ENCODE results near the gene PARS2. TPM values are rescaled to one million over a fixed set of nuclear protein-coding genes. Genes with fewer than 3 reads are reported as not detected.

The PARS2 gene
- total and polyA plus RNA-seq, 4 donors: 2.1 to 4.1 (median 3.3) TPM

DNA sequence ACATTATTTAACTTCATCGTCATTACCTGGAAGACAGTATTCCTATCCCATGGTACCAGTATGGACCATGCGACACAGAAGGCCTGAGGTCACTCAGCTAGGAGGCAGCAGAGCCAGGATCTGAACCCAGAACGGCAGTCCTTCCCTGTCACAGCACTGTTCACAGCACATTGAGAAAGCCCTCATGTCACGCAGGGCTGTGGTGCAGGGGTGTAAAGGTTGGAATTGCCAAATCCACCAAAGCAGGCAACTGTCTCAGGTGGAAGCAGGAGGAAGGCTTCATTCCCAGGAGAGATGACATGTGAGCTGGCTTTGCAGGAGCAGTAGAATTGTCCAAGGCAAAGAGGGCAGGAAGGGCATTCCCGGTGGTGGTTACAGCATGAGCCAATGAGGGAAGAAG, 46.7 kb upstream of the PARS2 start:
- no peaks in the 10 kb centered on the region for H3K27me3 ChIP-seq (ENCODE audit: control insufficient read depth in 4 of 4, insufficient read depth in 4 of 4, low read length in 3 of 4)
- TF ChIP-seq HNF4A (conservative IDR thresholded peaks at IDR 0.05) (peak; percentile 44 to 45), FOXA1 (IDR thresholded peaks at IDR 0.05) (no peak)
- no peak overlapping the region for H3K4me3 ChIP-seq (ENCODE audit: low read depth in 1 of 3, low read length in 3 of 3)
- WGBS: 54% methylated on average over 5 of the region's 5 CpGs
- no peak overlapping the region for H3K27ac ChIP-seq (ENCODE audit: low read depth in 1 of 2, low read length in 2 of 2)
- no peak for DNase-seq (ENCODE audit: low spot score)
- no peak overlapping the region for H3K9ac ChIP-seq (ENCODE audit: low read depth in 1 of 2, low read length in 2 of 2)
- H3K9me3 ChIP-seq (ENCODE audit: control insufficient read depth in 4 of 4, low read length in 3 of 4): no peaks in the 10 kb centered on the region
- H3K4me1 ChIP-seq (ENCODE audit: control insufficient read depth in 4 of 4, insufficient read depth in 4 of 4, low read length in 3 of 4): peaks cover 0 to 32% (median 22%) of the 10 kb centered on the region in 4 donors
- no peaks in the 10 kb centered on the region for H3K36me3 ChIP-seq (ENCODE audit: control insufficient read depth in 4 of 4, insufficient read depth in 3 of 4, low read depth in 1 of 4, low read length in 3 of 4)

DNA sequence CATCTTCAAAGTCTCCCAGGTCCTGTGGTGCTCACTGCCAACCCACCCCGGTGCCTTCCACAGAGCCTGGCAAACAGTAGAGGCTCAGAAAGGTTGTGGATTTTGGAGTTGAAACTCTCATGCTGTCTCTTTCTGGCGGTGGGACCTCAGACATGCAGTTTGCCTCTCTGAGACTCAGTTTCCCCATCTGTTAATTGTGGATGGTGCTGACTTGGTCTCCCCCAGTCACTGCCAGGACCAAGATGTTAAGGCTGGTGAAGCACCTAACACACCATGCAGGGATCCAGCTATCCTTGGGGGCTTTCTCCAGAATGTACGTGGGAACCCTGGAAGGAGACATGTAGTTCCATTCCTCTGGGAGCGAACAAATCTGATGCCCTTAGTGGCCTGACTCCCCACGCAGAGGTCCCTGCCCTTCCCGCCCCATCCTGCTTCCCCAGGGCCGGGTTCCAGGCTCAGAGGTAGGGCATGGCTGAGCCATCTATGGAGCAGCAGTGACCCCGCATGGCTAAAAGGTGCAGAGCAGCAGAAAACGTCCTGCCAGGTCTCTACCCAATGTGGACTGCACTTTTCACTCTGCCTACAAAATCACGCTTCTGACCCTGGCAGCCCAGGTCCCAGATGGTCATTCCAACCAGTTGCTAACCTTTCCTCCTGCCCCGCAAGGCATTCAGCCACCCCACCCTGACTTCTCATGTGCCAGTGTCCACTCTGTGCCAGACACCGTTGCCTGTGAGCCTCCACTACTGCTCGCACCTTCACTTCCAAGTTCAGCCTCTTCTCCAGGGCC, 46.0 kb upstream of the PARS2 start:
- DNase-seq (ENCODE audit: low spot score): peak; percentile 72
- Histone ChIP-seq H3K9me3 (ENCODE audit: control insufficient read depth in 4 of 4, low read length in 3 of 4) (no peaks in the 10 kb centered on the region), H3K27ac (ENCODE audit: low read depth in 1 of 2, low read length in 2 of 2) (no peak overlapping the region), H3K27me3 (ENCODE audit: control insufficient read depth in 4 of 4, insufficient read depth in 4 of 4, low read length in 3 of 4) (no peaks in the 10 kb centered on the region), H3K4me1 (ENCODE audit: control insufficient read depth in 4 of 4, insufficient read depth in 4 of 4, low read length in 3 of 4) (peaks cover 1 to 32% (median 22%) of the 10 kb centered on the region in 4 donors), H3K9ac (ENCODE audit: low read depth in 1 of 2, low read length in 2 of 2) (no peak overlapping the region), H3K4me3 (ENCODE audit: low read depth in 1 of 3, low read length in 3 of 3) (no peak overlapping the region), H3K36me3 (ENCODE audit: control insufficient read depth in 4 of 4, insufficient read depth in 3 of 4, low read depth in 1 of 4, low read length in 3 of 4) (no peaks in the 10 kb centered on the region)
- WGBS: 30% methylated on average over 13 of the region's 13 CpGs
- TF ChIP-seq FOXA2 (IDR thresholded peaks at IDR 0.05) (no peak), RAD21 (IDR thresholded peaks at IDR 0.05) (peak; percentile 97 to 98), SP1 (IDR thresholded peaks at IDR 0.05) (no peak), NR2F2 (IDR thresholded peaks at IDR 0.05) (no peak), HNF4A (conservative IDR thresholded peaks at IDR 0.05) (peak; percentile 12 to 23), GABPA (IDR thresholded peaks at IDR 0.05 in 1 of 2, conservative IDR thresholded peaks at IDR 0.05 in 1 of 2) (no peak), RXRA (IDR thresholded peaks at IDR 0.05) (peak in 1 of 2 donors; percentile 44)
- TF ChIP-seq, protein P1, sequence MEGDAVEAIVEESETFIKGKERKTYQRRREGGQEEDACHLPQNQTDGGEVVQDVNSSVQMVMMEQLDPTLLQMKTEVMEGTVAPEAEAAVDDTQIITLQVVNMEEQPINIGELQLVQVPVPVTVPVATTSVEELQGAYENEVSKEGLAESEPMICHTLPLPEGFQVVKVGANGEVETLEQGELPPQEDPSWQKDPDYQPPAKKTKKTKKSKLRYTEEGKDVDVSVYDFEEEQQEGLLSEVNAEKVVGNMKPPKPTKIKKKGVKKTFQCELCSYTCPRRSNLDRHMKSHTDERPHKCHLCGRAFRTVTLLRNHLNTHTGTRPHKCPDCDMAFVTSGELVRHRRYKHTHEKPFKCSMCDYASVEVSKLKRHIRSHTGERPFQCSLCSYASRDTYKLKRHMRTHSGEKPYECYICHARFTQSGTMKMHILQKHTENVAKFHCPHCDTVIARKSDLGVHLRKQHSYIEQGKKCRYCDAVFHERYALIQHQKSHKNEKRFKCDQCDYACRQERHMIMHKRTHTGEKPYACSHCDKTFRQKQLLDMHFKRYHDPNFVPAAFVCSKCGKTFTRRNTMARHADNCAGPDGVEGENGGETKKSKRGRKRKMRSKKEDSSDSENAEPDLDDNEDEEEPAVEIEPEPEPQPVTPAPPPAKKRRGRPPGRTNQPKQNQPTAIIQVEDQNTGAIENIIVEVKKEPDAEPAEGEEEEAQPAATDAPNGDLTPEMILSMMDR (IDR thresholded peaks at IDR 0.05; ENCODE audit: low read depth, low read length, missing input control): peak; percentile 96

DNA sequence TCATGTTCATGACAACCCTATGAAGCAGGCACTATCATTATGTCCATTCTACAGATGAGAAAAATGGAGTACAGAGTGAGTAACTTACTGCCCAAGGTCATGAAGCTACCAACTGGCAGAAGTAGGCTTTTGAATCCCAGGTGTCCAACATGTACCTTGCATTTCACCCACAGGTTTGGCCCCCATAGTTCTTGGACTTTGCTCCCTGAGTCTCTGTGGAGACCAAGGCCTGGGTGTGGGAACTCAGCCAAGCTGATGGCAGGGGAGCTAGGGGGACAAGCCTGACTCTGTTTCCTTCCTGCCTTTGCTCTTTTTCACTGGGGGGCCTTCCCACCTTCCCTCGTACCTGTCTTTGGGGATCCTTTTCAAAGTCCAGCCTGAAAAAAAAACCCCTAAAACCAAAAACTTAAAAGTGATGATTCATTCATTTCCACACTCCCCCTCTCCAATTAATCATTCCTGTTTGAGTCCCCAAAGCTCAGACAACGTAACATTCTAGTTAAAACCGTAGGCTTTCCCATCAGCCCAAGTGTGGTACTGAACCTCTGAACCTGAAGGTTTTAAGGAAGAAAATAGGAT, 45.3 kb upstream of the PARS2 start:
- no peak for DNase-seq (ENCODE audit: low spot score)
- Histone ChIP-seq H3K27me3 (ENCODE audit: control insufficient read depth in 4 of 4, insufficient read depth in 4 of 4, low read length in 3 of 4) (no peaks in the 10 kb centered on the region), H3K4me3 (ENCODE audit: low read depth in 1 of 3, low read length in 3 of 3) (no peak overlapping the region), H3K9me3 (ENCODE audit: control insufficient read depth in 4 of 4, low read length in 3 of 4) (no peaks in the 10 kb centered on the region), H3K4me1 (ENCODE audit: control insufficient read depth in 4 of 4, insufficient read depth in 4 of 4, low read length in 3 of 4) (peaks cover 6 to 39% (median 26%) of the 10 kb centered on the region in 4 donors), H3K9ac (ENCODE audit: low read depth in 1 of 2, low read length in 2 of 2) (no peak overlapping the region), H3K36me3 (ENCODE audit: control insufficient read depth in 4 of 4, insufficient read depth in 3 of 4, low read depth in 1 of 4, low read length in 3 of 4) (no peaks in the 10 kb centered on the region), H3K27ac (ENCODE audit: low read depth in 1 of 2, low read length in 2 of 2) (no peak overlapping the region)
- 49% methylated on average over 3 of the region's 3 CpGs for WGBS
- no peak for TF ChIP-seq EGR1 (IDR thresholded peaks at IDR 0.05; ENCODE audit: low read depth in 2 of 2)
- TF ChIP-seq NR2F2 (IDR thresholded peaks at IDR 0.05): no peak
- no peak for TF ChIP-seq SP1 (IDR thresholded peaks at IDR 0.05)
- TF ChIP-seq RXRA (IDR thresholded peaks at IDR 0.05): no peak
- TF ChIP-seq, protein P1 (IDR thresholded peaks at IDR 0.05; ENCODE audit: low read depth, low read length, missing input control): no peak
- TF ChIP-seq HNF4A (conservative IDR thresholded peaks at IDR 0.05): peak; percentile 41 to 64
- TF ChIP-seq JUND (IDR thresholded peaks at IDR 0.05): no peak
- TF ChIP-seq GABPA (IDR thresholded peaks at IDR 0.05 in 1 of 2, conservative IDR thresholded peaks at IDR 0.05 in 1 of 2): no peak
- TF ChIP-seq, protein P2, sequence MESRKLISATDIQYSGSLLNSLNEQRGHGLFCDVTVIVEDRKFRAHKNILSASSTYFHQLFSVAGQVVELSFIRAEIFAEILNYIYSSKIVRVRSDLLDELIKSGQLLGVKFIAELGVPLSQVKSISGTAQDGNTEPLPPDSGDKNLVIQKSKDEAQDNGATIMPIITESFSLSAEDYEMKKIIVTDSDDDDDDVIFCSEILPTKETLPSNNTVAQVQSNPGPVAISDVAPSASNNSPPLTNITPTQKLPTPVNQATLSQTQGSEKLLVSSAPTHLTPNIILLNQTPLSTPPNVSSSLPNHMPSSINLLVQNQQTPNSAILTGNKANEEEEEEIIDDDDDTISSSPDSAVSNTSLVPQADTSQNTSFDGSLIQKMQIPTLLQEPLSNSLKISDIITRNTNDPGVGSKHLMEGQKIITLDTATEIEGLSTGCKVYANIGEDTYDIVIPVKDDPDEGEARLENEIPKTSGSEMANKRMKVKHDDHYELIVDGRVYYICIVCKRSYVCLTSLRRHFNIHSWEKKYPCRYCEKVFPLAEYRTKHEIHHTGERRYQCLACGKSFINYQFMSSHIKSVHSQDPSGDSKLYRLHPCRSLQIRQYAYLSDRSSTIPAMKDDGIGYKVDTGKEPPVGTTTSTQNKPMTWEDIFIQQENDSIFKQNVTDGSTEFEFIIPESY (IDR thresholded peaks at IDR 0.05): no peak

Data from liver (tissue), 9 donors.